H1 (cell line): ENCODE results near the gene NAMPT. TPM values are rescaled to one million over a fixed set of nuclear protein-coding genes. Genes with fewer than 3 reads are reported as not detected.

Source experiments
- TEAD4 ChIP-seq: IDR thresholded peaks from 2 replicates; pipeline ENCODE4 v1.6.1; 2012; ENCODE audit warnings: low read depth, low read length, inconsistent platforms, mixed read lengths
- polyA plus RNA-seq, 7 experiments: library from polyadenylated mRNA; depleted of rRNA in 3 of 7; stranded (reverse) in 5 of 7; unstranded in 2 of 7; fragments of >200 nt in 5 of 7; fragments of 200-250 nt in 2 of 7; gene quantifications; 1 replicate in 5 of 7; 2 replicates in 1 of 7; 4 replicates in 1 of 7; pipeline versions ENCODE4 v1.2.1 to v1.2.3, GENCODE V29; 2011 to 2013; ENCODE audit warnings: missing spikeins in 2 of 7, mixed read lengths in 2 of 7
- total RNA-seq: library from RNA; stranded (reverse); fragmentation: NEBNext Ultra II Directional; extraction: Animal tissue kit (Norgen Biotek cat#: 25700); gene quantifications from 2 replicates; pipeline ENCODE4 v1.2.1, GENCODE V29; 2021

Gene NAMPT
- total and polyA plus RNA-seq, 2 of the 8 experiments (the other 6 are each of a cell fraction or from before 2014, with no cell fraction given): 15.4 to 95.9 TPM

GRCh38 chr7:106236065-106236464 lies 48.7 kb downstream of the NAMPT start (continued):
- TF ChIP-seq TEAD4: no peak
